Astrocyte of the cerebellum (primary cell): ENCODE measurements around the gene GUK1.

ENCODE experiments used
- DNase-seq: peaks from one replicate; pipeline ENCODE4 v3.0.0-alpha.2; 2011; ENCODE audit warnings: low read depth
- H3K4me3 ChIP-seq: 2 replicates; pipeline ENCODE4 v1.5.1; 2011; ENCODE audit warnings: mild to moderate bottlenecking, low read depth, low read length, moderate library complexity
- in situ Hi-C: cut with HindIII; loops from 2 replicates; pipeline ENCODE4 v1.10.0; 2017; ENCODE audit warnings: low sequenced_read_pairs
- TF ChIP-seq, protein P1 (sequence below): IDR thresholded peaks from 2 replicates; pipeline ENCODE4 v1.5.1; 2012; ENCODE audit warnings: low read length, low read depth, moderate library complexity, mild to moderate bottlenecking; ENCODE audit errors: missing control alignments

GUK1 gene

GRCh38 chr1:228117335-228117734, 22.7 kb upstream of the GUK1 start:
- H3K4me3 ChIP-seq = no peak overlapping the region
- DNase-seq = no peak
- TF ChIP-seq, protein P1, sequence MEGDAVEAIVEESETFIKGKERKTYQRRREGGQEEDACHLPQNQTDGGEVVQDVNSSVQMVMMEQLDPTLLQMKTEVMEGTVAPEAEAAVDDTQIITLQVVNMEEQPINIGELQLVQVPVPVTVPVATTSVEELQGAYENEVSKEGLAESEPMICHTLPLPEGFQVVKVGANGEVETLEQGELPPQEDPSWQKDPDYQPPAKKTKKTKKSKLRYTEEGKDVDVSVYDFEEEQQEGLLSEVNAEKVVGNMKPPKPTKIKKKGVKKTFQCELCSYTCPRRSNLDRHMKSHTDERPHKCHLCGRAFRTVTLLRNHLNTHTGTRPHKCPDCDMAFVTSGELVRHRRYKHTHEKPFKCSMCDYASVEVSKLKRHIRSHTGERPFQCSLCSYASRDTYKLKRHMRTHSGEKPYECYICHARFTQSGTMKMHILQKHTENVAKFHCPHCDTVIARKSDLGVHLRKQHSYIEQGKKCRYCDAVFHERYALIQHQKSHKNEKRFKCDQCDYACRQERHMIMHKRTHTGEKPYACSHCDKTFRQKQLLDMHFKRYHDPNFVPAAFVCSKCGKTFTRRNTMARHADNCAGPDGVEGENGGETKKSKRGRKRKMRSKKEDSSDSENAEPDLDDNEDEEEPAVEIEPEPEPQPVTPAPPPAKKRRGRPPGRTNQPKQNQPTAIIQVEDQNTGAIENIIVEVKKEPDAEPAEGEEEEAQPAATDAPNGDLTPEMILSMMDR = no peak
- in situ Hi-C loops = no loop called here

- DNase-seq = no peak
- no peak overlapping the region for H3K4me3 ChIP-seq
- in situ Hi-C loops = no loop called here
- TF ChIP-seq, protein P1 = no peak
Observed at GRCh38 chr1:228118040-228118439, 22.0 kb upstream of the GUK1 start.

DNA sequence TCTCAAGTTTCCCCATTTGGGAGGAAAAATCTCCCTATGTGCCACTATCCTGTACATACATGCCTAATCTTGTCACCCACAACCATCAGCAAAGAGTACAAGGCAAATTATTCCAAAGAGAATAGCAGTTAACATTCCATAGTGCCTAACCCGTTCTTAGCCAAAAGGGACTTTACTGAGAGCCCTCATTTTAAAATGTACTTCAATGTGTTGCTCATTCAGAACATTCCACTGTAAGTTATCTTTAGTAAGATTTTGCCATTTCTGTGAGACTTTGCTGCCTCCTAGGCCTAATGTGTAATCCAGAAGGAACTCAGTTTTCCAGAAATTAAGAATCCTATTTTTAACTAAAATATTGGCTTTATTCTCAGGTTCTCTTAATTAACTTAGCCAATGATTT, 19.7 kb upstream of the GUK1 start:
- no peak overlapping the region for H3K4me3 ChIP-seq
- no peak for DNase-seq
- in situ Hi-C loops = loop anchor here (10.0 kb wide), 1 partner anchor 64 kb away; no protein-coding TSS in a partner anchor
- TF ChIP-seq, protein P1 = no peak

- no peak overlapping the region for H3K4me3 ChIP-seq
- no peak for DNase-seq
- in situ Hi-C loops = loop anchor here (10.0 kb wide), 1 partner anchor 64 kb away; no protein-coding TSS in a partner anchor
- TF ChIP-seq, protein P1 = no peak
Observed at GRCh38 chr1:228120857-228121489, 19.1 kb upstream of the GUK1 start.

- no peak for DNase-seq
- in situ Hi-C loops = loop anchor here (10.0 kb wide), 1 partner anchor 62 kb away; no protein-coding TSS in a partner anchor
- TF ChIP-seq, protein P1 = no peak
- H3K4me3 ChIP-seq = no peak overlapping the region
Observed at GRCh38 chr1:228122921-228123441, 17.1 kb upstream of the GUK1 start.

DNA sequence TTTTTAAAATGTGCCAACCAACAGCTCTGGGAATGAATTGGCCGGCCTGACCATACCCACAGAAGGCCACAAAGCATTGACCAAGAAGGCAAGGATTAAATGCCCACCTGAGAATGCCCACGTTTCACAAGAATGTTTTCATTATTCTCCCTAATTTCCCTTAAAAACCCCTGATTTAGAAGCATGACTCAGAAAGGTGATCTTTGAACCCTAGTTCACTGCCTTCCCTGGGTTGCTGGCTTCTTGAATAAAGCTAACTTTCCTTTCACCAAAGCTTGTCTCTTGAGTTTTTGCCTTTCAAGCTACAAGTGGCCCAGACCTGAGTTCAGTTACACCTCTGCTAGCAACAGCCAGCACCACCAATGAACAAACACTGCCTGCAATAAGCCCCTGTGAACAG, 16.6 kb upstream of the GUK1 start:
- H3K4me3 ChIP-seq = no peak overlapping the region
- TF ChIP-seq, protein P1 = no peak
- in situ Hi-C loops = loop anchor here (10.0 kb wide), 1 partner anchor 61 kb away; no protein-coding TSS in a partner anchor
- no peak for DNase-seq
